ENCODE measurements around the gene PRSS50.

GRCh38 chr3:46699676-46700523 is 17.8 kb downstream of the PRSS50 start:
- TF ChIP-seq CREB1 (IDR thresholded peaks at IDR 0.05; ENCODE audit: low read depth) (no peak), REST (IDR thresholded peaks at IDR 0.05; ENCODE audit: low read depth) (no peak), EP300 (IDR thresholded peaks at IDR 0.05; ENCODE audit: borderline replicate concordance) (no peak), ZBTB7A (IDR thresholded peaks at IDR 0.05; ENCODE audit: low read depth) (no peak), RAD21 (IDR thresholded peaks at IDR 0.05; ENCODE audit: low read depth) (no peak), TAF1 (IDR thresholded peaks at IDR 0.05; ENCODE audit: low read depth) (no peak), YY1 (IDR thresholded peaks at IDR 0.05; ENCODE audit: low read depth) (no peak), MAX (IDR thresholded peaks at IDR 0.05) (no peak), USF1 (IDR thresholded peaks at IDR 0.05) (no peak), CEBPB (IDR thresholded peaks at IDR 0.05) (no peak), TEAD4 (IDR thresholded peaks at IDR 0.05) (no peak)

Data from Ishikawa (cell line).